HCT116 (cell line): ENCODE results near the gene C4orf50. TPM values are rescaled to one million over a fixed set of nuclear protein-coding genes. Genes with fewer than 3 reads are reported as not detected.

Experiments used
- ATAC-seq: fragments of 200-7000 bp; cut with Tn5 transposase; 2 replicates; pipeline ENCODE4 v1.9.1; 2020; ENCODE audit warnings: mild to moderate bottlenecking, moderate library complexity
- BruUV-seq: library from RNA; stranded (reverse); fragments of 400-500 nt; replicated peaks from 2 replicates; lab custom pipeline; 2021; lab: Mats Ljungman, UMichigan
- CTCF ChIA-PET: fragments of 300-600 bp; sonication (Branson Sonifier 250); formaldehyde crosslinking; loops from one replicate; lab custom pipeline; 2021; ENCODE audit warnings: antibody characterized with exemption; lab: Charles Lee
- POLR2A ChIA-PET: fragments of 300-600, 350-600 bp; sonication (Branson Sonifier 250); formaldehyde crosslinking; loops from one replicate; lab custom pipeline; 2021; ENCODE audit warnings: antibody characterized with exemption; lab: Charles Lee
- RAD21 ChIA-PET, 2 experiments: fragments of 300-600 bp; sonication (Branson Sonifier 250); formaldehyde crosslinking; loops; one replicate each; lab custom pipeline; 2023; ENCODE audit warnings: low total read pairs in 2 of 2; ENCODE audit not compliant: uncharacterized antibody in 2 of 2, unreplicated experiment in 2 of 2, low non-redundant PET in 1 of 2; lab: Charles Lee
- DNase-seq: peaks from one replicate; pipeline ENCODE4 v3.0.0-alpha.2; 2010; ENCODE audit warnings: low read depth, low spot score
- H2AFZ ChIP-seq: fragments of 200-600 bp; shearing (Covaris generic), sonication (generic); 2 replicates; pipeline ENCODE4 v1.6.1; 2017; ENCODE audit warnings: low read depth, mixed run types, mixed read lengths, antibody characterized with exemption, low read length; ENCODE audit not compliant: poor library complexity, severe bottlenecking
- H3K27ac ChIP-seq: 2 replicates; pipeline ENCODE4 v1.5.1; 2012; ENCODE audit warnings: low read depth, low read length
- H3K27me3 ChIP-seq: fragments of 200-600 bp; sonication (generic); 2 replicates; pipeline ENCODE4 v1.6.1; 2016; ENCODE audit warnings: mixed run types, low read length, mixed read lengths; ENCODE audit not compliant: insufficient read depth
- H3K36me3 ChIP-seq, 2 experiments: fragments of 200-500 bp in 1 of 2; fragments of 200-600 bp in 1 of 2; sonication (Bioruptor generic) in 1 of 2; sonication (generic) in 1 of 2; 2 replicates each; pipeline versions ENCODE4 v1.5.1 to v1.6.1; 2014 to 2016; ENCODE audit warnings: low read length in 2 of 2, inconsistent platforms in 1 of 2, mixed read lengths in 1 of 2, mixed run types in 1 of 2; ENCODE audit not compliant: insufficient read depth in 2 of 2, control insufficient read depth in 1 of 2
- H3K4me1 ChIP-seq, 2 experiments: fragments of 200-600 bp in 1 of 2; sonication (generic) in 1 of 2; 2 replicates each; pipeline versions ENCODE4 v1.5.1 to v1.6.1; 2012 to 2017; ENCODE audit warnings: low read length in 2 of 2, inconsistent platforms in 1 of 2, mild to moderate bottlenecking in 1 of 2, mixed read lengths in 1 of 2, mixed run types in 1 of 2, moderate library complexity in 1 of 2; ENCODE audit not compliant: insufficient read depth in 2 of 2, control insufficient read depth in 1 of 2
- H3K4me2 ChIP-seq: fragments of 200-600 bp; sonication (generic); 2 replicates; pipeline ENCODE4 v1.6.1; 2017; ENCODE audit warnings: mixed run types, low read length, mixed read lengths
- H3K4me3 ChIP-seq, 2 experiments: fragments of 200-600 bp in 1 of 2; sonication (generic) in 1 of 2; replicated peaks in 1 of 2; 2 replicates each; pipeline ENCODE4 v1.5.1; 2011 to 2016; ENCODE audit warnings: low read length in 2 of 2, control low read depth in 1 of 2, low read depth in 1 of 2, mild to moderate bottlenecking in 1 of 2, mixed read lengths in 1 of 2, mixed run types in 1 of 2
- H3K79me2 ChIP-seq: fragments of 200-600 bp; sonication (generic); 2 replicates; pipeline ENCODE4 v1.6.1; 2017; ENCODE audit warnings: mild to moderate bottlenecking, mixed run types, low read length, moderate library complexity, mixed read lengths; ENCODE audit not compliant: insufficient read depth
- H3K9ac ChIP-seq: fragments of 200-600 bp; sonication (generic); 2 replicates; pipeline ENCODE4 v1.6.1; 2016; ENCODE audit warnings: low read length, mixed read lengths
- H3K9me2 ChIP-seq: fragments of 200-600 bp; sonication (generic), shearing (Covaris generic); 2 replicates; pipeline ENCODE4 v1.6.1; 2017; ENCODE audit warnings: mixed run types, mild to moderate bottlenecking, moderate library complexity; ENCODE audit not compliant: insufficient read depth
- H3K9me3 ChIP-seq, 2 experiments: fragments of 200-500 bp in 1 of 2; fragments of 200-600 bp in 1 of 2; sonication (Bioruptor generic) in 1 of 2; sonication (generic) in 1 of 2; 2 replicates each; pipeline ENCODE4 v1.6.1; 2014 to 2017; ENCODE audit warnings: low read length in 2 of 2, mixed read lengths in 2 of 2, inconsistent platforms in 1 of 2, low read depth in 1 of 2, mild to moderate bottlenecking in 1 of 2, mixed run types in 1 of 2, moderate library complexity in 1 of 2; ENCODE audit not compliant: control insufficient read depth in 1 of 2, insufficient read depth in 1 of 2
- H4K20me1 ChIP-seq: fragments of 200-600 bp; sonication (generic), shearing (Covaris generic); 2 replicates; pipeline ENCODE4 v1.6.1; 2017; ENCODE audit warnings: mixed run types, mild to moderate bottlenecking, moderate library complexity; ENCODE audit not compliant: insufficient read depth
- CBX3 ChIP-seq: IDR thresholded peaks from 2 replicates; pipeline ENCODE4 v1.6.1; 2012; ENCODE audit warnings: low read depth
- CEBPB ChIP-seq: IDR thresholded peaks from 2 replicates; pipeline ENCODE4 v1.6.1; 2012; ENCODE audit warnings: low read depth
- EZH2phosphoT487 ChIP-seq: fragments of 200-600 bp; IDR thresholded peaks from 2 replicates; pipeline ENCODE4 v1.6.1; 2018; ENCODE audit warnings: antibody characterized with exemption, borderline replicate concordance
- MAX ChIP-seq: IDR thresholded peaks from 2 replicates; pipeline ENCODE4 v1.6.1; 2012
- POLR2A ChIP-seq: IDR thresholded peaks from 2 replicates; pipeline ENCODE4 v1.7.0; 2011; ENCODE audit warnings: borderline replicate concordance; ENCODE audit not compliant: insufficient read depth, insufficient read length; ENCODE audit errors: extremely low read depth
- POLR2AphosphoS5 ChIP-seq: IDR thresholded peaks from 2 replicates; pipeline ENCODE4 v1.6.1; 2011; ENCODE audit warnings: mild to moderate bottlenecking, low read depth, low read length, moderate library complexity
- RAD21 ChIP-seq: IDR thresholded peaks from 2 replicates; pipeline ENCODE4 v1.6.1; 2012; ENCODE audit warnings: low read depth, mild to moderate bottlenecking
- SP1 ChIP-seq: IDR thresholded peaks from 2 replicates; pipeline ENCODE4 v1.6.1; 2012; ENCODE audit warnings: low read depth
- SRF ChIP-seq: IDR thresholded peaks from 2 replicates; pipeline ENCODE4 v1.6.1; 2012; ENCODE audit warnings: low read depth
- YY1 ChIP-seq: IDR thresholded peaks from 2 replicates; pipeline ENCODE4 v1.6.1; 2011; ENCODE audit warnings: low read length, low read depth, moderate library complexity, mild to moderate bottlenecking; ENCODE audit not compliant: insufficient replicate concordance; ENCODE audit errors: extremely low read depth
- ZFX ChIP-seq: fragments of 450-650 bp; IDR thresholded peaks from 2 replicates; pipeline ENCODE4 v1.6.1; 2017
- ZNF274 ChIP-seq: fragments of 200-500 bp; sonication (Bioruptor generic); IDR thresholded peaks from 2 replicates; pipeline ENCODE4 v1.6.1; 2014; ENCODE audit warnings: mild to moderate bottlenecking, low read depth, low read length, inconsistent platforms
- intact Hi-C: fragments of 100-400 bp; cut with micrococcal nuclease; formaldehyde crosslinking; loops from 2 replicates; pipeline ENCODE4 v1.10.0; 2022
- total RNA-seq: library from RNA; stranded (reverse); gene quantifications from one replicate; pipeline ENCODE4 v1.2.1, GENCODE V29; 2021; ENCODE audit not compliant: unreplicated experiment
- TF ChIP-seq, protein P1 (sequence below): IDR thresholded peaks from 2 replicates; pipeline ENCODE4 v1.6.1; 2012
- TF ChIP-seq, protein P2 (sequence below), 3 experiments: fragments of 200-600 bp in 1 of 3; sonication (generic) in 1 of 3; IDR thresholded peaks in 2 of 3; conservative IDR thresholded peaks in 1 of 3; 2 replicates each; pipeline ENCODE4 v1.5.1; 2012 to 2017; ENCODE audit warnings: low read depth in 2 of 3, low read length in 2 of 3, antibody characterized with exemption in 1 of 3, borderline replicate concordance in 1 of 3, control low read depth in 1 of 3, mild to moderate bottlenecking in 1 of 3, mixed read lengths in 1 of 3, mixed run types in 1 of 3, moderate library complexity in 1 of 3; ENCODE audit not compliant: insufficient read depth in 1 of 3

C4orf50 gene
- total RNA-seq, 1 experiment from 2014 or later = not detected

GRCh38 chr4:5933116-5933515 is 85.1 kb downstream of the C4orf50 start:
- H3K36me3 ChIP-seq = no peaks in the 10 kb centered on the region
- ChIA-PET RAD21 (no interaction called here), POLR2A (no interaction called here), CTCF (no interaction called here)
- peaks cover 68% of the 10 kb centered on the region for H3K27me3 ChIP-seq
- no peak overlapping the region for H2AFZ ChIP-seq
- ATAC-seq = no peak
- intact Hi-C loops = no loop called here
- H3K4me2 ChIP-seq = no peak overlapping the region
- H3K79me2 ChIP-seq = no peaks in the 10 kb centered on the region
- no peak overlapping the region for H3K4me3 ChIP-seq
- no peak for DNase-seq
- H3K4me1 ChIP-seq = peaks cover 0 to 3% of the 10 kb centered on the region in 2 experiments; a peak in 1 of 4 replicates
- H3K27ac ChIP-seq = no peak overlapping the region
- H3K9me2 ChIP-seq = no peaks in the 10 kb centered on the region
- no peaks in the 10 kb centered on the region for H4K20me1 ChIP-seq
- no peaks in the 10 kb centered on the region for H3K9me3 ChIP-seq
- no peak for TF ChIP-seq POLR2A
- no peak for TF ChIP-seq RAD21
- TF ChIP-seq, protein P1, sequence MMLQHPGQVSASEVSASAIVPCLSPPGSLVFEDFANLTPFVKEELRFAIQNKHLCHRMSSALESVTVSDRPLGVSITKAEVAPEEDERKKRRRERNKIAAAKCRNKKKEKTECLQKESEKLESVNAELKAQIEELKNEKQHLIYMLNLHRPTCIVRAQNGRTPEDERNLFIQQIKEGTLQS = no peak
- TF ChIP-seq EZH2phosphoT487 = no peak
- TF ChIP-seq ZNF274 = no peak
- no peak for TF ChIP-seq POLR2AphosphoS5
- TF ChIP-seq, protein P2, sequence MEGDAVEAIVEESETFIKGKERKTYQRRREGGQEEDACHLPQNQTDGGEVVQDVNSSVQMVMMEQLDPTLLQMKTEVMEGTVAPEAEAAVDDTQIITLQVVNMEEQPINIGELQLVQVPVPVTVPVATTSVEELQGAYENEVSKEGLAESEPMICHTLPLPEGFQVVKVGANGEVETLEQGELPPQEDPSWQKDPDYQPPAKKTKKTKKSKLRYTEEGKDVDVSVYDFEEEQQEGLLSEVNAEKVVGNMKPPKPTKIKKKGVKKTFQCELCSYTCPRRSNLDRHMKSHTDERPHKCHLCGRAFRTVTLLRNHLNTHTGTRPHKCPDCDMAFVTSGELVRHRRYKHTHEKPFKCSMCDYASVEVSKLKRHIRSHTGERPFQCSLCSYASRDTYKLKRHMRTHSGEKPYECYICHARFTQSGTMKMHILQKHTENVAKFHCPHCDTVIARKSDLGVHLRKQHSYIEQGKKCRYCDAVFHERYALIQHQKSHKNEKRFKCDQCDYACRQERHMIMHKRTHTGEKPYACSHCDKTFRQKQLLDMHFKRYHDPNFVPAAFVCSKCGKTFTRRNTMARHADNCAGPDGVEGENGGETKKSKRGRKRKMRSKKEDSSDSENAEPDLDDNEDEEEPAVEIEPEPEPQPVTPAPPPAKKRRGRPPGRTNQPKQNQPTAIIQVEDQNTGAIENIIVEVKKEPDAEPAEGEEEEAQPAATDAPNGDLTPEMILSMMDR (IDR thresholded peaks at IDR 0.05 in 2 of 3, conservative IDR thresholded peaks at IDR 0.05 in 1 of 3; ENCODE audit: borderline replicate concordance in 1 of 3, insufficient read depth in 1 of 3, low read depth in 2 of 3, low read length in 2 of 3) = no peak
- no peak for TF ChIP-seq YY1
- no peak for TF ChIP-seq MAX
- TF ChIP-seq SRF = no peak
- no peak for TF ChIP-seq SP1
- no peak for TF ChIP-seq ZFX
- no peak for TF ChIP-seq CBX3
- TF ChIP-seq CEBPB = no peak
- no peak overlapping the region for H3K9ac ChIP-seq
- BruUV-seq = no TSS peak
